T-helper 2 cell treated with Interferon-gamma antibody and Interleukin-4, amounts not matched to agents 100 ng/mL and 5 ng/mL, for 36 hours (primary cell): Measurements from ENCODE around the gene TRPM3. TPM values are rescaled to one million over a fixed set of nuclear protein-coding genes. Genes with fewer than 3 reads are reported as not detected.

Source experiments
- intact Hi-C: fragments of 100-400 bp; cut with micrococcal nuclease; formaldehyde crosslinking; loops from one replicate; pipeline ENCODE4 v1.15.1; 2023
- total RNA-seq: library from RNA; stranded (reverse); gene quantifications from 2 replicates; pipeline ENCODE4 v1.2.3, GENCODE V29; 2022

The TRPM3 gene
- total RNA-seq, 1 donor from 2014 or later: not detected

GRCh38 chr9:70498866-70499265 lies 622.6 kb downstream of the TRPM3 start:
- intact Hi-C loops: no loop called here

DNA sequence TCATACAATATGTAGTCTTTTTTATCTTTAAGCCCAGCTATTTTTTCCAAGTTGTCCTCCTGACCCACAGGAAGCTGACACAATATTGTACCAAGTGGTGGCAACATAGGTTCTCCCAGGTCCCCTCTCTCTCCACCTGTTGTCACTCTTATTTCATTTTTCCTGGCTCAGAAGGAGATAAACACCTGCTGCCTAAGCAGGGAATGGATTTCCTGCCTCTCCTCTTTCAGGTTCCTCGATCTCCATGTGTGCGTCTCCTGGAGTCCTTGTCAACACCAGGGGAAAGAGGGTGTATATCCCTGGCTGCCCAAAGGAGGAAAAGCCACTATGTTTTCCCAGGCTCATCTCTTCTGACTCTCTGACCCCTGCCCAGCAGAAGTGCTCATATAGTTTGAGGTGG lies 625.2 kb downstream of the TRPM3 start:
- intact Hi-C loops: no loop called here

DNA sequence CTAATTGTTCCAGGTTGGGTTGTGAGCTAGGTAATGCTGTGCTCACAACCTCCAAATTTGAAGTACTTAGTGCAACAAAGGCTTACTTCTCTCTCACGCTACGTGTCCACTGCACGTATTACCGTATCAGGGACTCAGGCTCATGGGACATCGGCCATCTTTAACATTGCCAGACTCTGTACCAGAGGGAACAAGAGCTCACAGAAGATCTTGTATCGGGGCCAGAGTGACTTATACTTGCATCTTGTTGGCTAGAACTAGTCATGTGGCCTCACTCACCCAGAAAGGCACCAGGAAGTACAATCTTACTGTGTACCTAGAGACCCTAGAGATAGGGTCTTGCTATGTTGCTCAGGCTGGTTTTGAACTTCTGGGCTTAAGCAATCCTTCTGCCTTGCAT lies 625.9 kb downstream of the TRPM3 start:
- intact Hi-C loops: no loop called here

- intact Hi-C loops: no loop called here
These were observed 627.2 kb downstream of the TRPM3 start for GRCh38 chr9:70494221-70494620.

DNA sequence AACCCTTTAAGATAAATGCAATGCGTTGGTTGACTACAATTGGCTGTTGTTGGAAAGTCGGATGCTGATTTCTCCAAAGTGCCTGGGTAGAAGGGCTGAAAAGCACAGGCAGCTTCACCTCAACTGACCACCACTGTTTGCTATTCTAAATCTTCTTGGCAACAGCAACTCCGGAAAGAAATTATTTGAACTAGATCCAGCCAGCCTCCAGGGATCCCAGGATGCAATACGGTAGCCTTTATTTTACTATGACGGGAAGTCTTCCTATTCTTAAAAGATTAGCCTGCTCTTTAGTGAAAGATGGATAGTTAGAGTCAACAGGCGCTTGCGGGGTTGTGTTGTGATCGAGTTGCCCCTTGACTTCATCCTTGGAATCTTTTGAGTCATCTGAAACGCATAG lies 628.4 kb downstream of the TRPM3 start:
- intact Hi-C loops: no loop called here

GRCh38 chr9:70492319-70492777 lies 629.1 kb downstream of the TRPM3 start:
- intact Hi-C loops: no loop called here

DNA sequence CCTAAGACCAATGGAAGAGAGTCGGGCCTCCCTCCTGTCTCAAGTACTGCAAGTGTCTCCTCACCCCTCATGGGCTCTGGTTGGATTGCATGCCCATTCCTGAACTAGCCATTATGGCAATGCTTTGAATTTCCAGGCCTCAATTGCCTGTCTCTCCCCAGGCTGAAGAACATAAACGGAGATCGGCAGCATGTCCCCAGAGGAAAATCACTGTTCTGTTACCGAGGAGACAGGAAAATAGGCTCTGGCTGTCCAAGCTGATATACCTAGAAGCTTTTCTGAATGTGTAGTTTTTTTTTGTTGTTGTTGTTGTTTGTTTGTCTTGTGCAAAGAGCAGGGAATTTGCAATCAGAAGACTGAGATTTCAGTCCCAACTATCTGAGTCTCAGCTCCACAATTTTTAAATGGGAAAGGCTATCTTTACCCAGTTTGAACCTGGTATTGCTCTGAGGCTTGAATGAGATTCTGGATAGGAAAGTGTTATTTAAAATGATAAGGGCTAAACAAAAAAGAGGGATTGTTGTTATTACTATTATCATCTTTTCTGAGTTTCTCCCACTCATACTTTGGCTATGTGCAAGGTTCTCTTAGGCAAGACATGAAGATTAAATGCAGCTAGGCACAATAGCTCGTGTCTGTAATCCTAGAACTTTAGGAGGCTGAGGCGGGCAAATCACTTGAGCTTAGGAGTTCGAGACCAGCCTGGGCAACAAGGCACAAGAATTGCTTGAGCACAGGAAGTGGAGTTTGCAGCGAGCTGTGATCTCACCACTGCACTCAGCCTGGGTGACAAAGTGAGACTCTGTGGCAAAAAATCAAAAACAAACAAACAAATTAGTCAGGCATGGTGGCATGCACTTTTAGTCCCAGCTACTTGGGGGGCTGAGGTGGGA lies 629.7 kb downstream of the TRPM3 start:
- intact Hi-C loops: no loop called here

DNA sequence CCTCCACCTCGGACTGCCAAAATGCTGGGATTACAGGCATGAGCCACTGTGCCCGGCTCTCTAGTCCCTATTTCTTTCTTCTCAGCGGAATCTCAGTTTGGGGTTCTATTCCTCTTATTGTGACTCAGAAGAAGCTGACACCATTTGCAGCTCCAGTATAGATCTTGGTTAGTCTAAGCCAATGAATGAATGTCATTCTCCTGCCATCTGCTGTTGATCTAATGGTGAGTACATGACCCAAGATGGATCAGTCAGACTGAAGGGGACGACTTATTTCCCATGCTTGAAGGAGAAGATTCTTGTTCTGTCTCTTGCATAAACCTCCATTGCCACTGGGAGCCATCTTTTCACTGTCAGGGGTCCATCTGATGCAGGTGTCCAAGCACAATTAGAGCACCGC lies 630.9 kb downstream of the TRPM3 start:
- intact Hi-C loops: no loop called here

GRCh38 chr9:70488793-70489105 lies 632.7 kb downstream of the TRPM3 start:
- intact Hi-C loops: loop anchor here (10.0 kb wide), 1 partner anchor 144 kb away; no protein-coding TSS in a partner anchor

GRCh38 chr9:70488098-70488792 lies 633.2 kb downstream of the TRPM3 start:
- intact Hi-C loops: loop anchor here (10.0 kb wide), 1 partner anchor 143 kb away; no protein-coding TSS in a partner anchor

DNA sequence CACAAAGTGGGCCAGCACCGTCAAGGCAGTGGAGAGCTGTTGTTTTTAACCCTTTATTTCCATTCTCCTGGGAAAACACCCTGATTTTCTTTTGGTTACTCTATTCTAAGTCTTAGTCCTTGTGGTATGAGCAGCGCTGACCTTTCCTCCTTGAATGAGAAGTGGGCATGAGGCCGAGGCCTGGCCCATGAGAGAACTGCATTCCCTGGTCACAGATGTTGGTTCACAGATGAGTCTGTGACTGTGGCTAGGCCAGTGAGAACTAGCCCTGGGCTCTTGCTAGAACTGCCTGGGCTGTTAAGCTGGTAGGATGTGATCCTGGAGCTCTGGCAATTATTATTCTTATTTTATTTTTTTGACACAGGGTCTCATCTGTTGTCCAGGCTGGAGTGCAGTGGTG lies 635.3 kb downstream of the TRPM3 start:
- intact Hi-C loops: loop anchor here (10.0 kb wide), 1 partner anchor 141 kb away; no protein-coding TSS in a partner anchor

DNA sequence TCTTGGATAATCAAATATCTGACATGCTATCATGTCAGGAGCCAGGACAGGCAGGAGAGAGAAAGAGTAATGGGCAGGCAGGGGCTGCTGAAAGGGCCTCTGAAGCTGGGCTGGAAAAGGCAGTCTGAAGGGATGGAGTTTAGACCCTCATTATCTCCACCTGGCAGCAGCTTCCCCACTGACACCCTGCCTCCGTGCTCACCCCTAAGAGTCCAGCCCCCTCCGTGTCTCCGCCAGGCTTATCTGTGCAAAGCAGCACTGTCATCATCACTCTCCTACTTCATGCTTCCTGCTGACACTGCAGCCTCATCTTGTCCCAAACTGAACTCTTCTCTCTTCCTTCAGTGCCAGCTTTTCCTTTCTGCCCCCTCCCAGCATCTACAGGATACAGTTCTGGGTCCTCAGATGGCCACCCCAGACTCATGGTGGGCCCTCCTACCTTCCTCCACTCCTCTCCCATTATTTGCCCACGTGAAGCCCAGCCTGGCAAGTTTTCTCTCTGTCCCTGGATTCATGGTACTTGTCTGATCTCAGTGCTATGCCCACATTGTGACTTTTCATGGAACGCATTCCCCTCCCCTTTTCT lies 636.1 kb downstream of the TRPM3 start:
- intact Hi-C loops: loop anchor here (10.0 kb wide), 1 partner anchor 141 kb away; no protein-coding TSS in a partner anchor

- intact Hi-C loops: loop anchor here (10.0 kb wide), 1 partner anchor 140 kb away; no protein-coding TSS in a partner anchor
These were observed 636.9 kb downstream of the TRPM3 start for GRCh38 chr9:70484232-70485130.

- intact Hi-C loops: loop anchor here (10.0 kb wide), 1 partner anchor 137 kb away; no protein-coding TSS in a partner anchor
These were observed 640.0 kb downstream of the TRPM3 start for GRCh38 chr9:70481471-70481870.

DNA sequence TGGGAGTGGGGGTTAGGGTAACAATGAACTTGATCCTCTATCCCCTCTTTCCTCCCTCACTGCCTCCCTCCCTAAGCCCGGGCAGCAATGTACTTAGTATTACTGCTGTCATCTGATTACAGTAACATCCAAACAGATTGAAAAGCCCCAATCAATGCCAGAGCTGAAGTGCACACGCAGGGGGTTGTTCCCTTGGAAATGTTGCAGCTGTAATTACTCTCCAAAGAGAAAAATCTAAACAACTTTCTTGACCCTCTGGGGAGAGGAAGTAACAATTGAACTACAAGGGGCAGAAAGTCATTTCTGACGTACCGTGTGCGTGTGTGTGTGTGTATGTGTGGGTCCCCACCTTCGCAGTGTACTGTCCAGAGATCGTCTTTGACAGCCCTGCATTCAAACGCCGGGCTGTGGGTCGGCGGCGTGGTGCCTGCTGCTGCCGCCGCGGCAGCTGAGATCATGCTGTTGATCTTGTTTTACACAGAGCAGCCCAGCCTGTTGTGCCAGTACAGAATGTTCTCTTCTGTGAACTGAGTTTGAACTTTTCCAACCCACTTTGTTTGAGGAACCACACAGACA lies 640.9 kb downstream of the TRPM3 start:
- intact Hi-C loops: loop anchor here (10.0 kb wide), 1 partner anchor 136 kb away; no protein-coding TSS in a partner anchor

DNA sequence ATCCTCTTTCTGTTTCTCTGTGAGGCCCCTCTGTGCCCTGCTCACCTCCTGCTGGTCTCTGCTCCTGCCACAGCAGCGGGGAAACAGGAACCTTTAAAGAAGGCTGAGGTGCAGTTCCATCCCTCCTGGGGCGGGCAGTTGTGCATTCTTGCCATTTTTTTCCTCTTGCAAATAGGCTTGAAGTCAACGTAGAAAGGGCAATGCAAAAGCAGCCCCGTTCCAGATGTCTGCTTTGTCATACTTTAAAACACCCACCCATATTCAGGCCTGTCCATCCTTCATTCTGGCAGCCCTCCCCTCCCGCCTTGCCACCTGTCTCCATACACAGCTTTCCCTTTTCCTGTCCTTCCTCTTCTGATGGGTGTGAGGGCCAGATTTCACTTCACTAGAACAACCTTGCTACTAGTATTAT lies 641.5 kb downstream of the TRPM3 start:
- intact Hi-C loops: loop anchor here (10.0 kb wide), 1 partner anchor 135 kb away; no protein-coding TSS in a partner anchor
